ENCODE measurements around the gene KIF26B.

The KIF26B gene

DNA sequence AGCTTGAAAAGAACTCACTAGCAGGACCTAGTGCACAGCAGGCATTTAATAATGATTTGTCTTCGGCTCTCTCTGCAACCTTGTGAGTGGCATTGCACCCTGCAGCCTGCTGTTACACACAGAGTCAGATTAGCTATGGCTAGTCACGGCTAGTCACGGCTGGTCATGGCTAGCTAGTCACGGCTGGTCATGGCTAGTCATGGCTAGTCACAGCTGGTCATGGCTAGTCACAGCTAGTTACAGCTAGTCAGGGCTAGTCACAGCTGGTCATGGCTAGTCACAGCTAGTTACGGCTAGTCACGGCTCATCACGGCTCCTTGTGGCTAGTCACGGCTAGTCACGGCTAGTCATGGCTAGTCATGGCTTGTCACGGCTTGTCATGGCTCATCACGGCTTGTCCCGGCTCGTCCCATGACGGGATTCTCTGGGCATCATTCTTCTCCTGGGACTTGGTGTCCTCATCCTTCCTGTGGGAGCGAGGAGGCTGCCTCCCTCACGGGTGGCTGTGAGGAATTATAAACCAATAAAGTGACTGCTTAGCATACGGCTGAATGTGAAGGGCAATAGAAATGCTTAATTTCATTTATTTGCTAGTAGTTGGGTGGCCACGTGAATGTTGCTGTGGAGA lies 12.5 kb upstream of the KIF26B start:
- Histone ChIP-seq H3K9me3 (ENCODE audit: low read length) (no peaks in the 10 kb centered on the region), H3K4me1 (ENCODE audit: insufficient read depth, low read length) (no peaks in the 10 kb centered on the region), H3K4me3 (ENCODE audit: low read depth in 1 of 2, low read length in 2 of 2) (no peak overlapping the region), H3K9ac (ENCODE audit: low read length) (no peak overlapping the region), H3K27ac (ENCODE audit: low read depth, low read length) (no peak overlapping the region), H3K36me3 (ENCODE audit: insufficient read depth, low read length) (no peaks in the 10 kb centered on the region), H3K27me3 (ENCODE audit: control insufficient read depth in 1 of 2, insufficient read depth in 2 of 2, low read length in 2 of 2) (peaks cover 0 to 4% of the 10 kb centered on the region in 2 donors)

DNA sequence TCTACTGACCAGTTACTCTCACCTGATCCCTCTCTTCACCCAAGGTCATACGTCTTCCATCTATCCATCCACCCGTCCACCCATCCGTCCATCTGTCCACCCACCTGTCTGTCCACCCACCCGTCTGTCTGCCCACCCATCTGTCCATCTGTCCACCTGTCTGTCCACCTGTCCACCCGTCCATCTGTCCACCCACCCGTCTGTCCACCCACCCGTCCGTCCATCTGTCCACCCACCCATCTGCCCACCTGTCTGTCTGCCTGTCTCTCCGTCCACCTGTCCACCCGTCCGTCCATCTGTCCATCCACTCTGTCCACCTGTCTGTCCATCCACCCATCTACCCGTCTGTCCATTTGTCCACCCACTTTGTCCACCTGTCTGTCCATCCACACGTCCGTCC lies 11.8 kb upstream of the KIF26B start:
- Histone ChIP-seq H3K4me3 (ENCODE audit: low read depth in 1 of 2, low read length in 2 of 2) (no peak overlapping the region), H3K27me3 (ENCODE audit: control insufficient read depth in 1 of 2, insufficient read depth in 2 of 2, low read length in 2 of 2) (peaks cover 0 to 4% of the 10 kb centered on the region in 2 donors), H3K9ac (ENCODE audit: low read length) (no peak overlapping the region), H3K9me3 (ENCODE audit: low read length) (no peaks in the 10 kb centered on the region), H3K36me3 (ENCODE audit: insufficient read depth, low read length) (no peaks in the 10 kb centered on the region), H3K4me1 (ENCODE audit: insufficient read depth, low read length) (no peaks in the 10 kb centered on the region), H3K27ac (ENCODE audit: low read depth, low read length) (no peak overlapping the region)

DNA sequence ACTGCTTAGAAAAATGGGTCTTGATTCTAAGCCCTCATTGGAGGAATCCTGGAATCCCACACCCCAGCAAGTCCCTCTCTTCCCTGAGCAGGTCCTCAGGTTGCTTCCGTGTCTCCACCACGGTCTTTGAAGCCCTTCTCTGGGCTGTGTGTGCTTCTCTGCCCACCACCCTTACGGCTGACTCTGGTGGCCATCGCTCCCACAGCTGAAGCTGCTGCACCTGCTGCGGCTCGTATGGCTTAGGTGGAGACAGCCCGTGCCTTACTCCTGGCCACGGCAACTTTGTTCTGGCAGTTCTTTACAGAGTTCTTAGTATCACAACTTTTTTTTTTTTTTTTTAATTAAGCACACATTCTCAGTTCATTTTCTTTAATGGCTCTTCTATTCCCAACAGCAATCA lies 10.9 kb upstream of the KIF26B start:
- H3K27ac ChIP-seq (ENCODE audit: low read depth, low read length), result no peak overlapping the region
- H3K9me3 ChIP-seq (ENCODE audit: low read length), result no peaks in the 10 kb centered on the region
- H3K9ac ChIP-seq (ENCODE audit: low read length), result no peak overlapping the region
- H3K4me1 ChIP-seq (ENCODE audit: insufficient read depth, low read length), result no peaks in the 10 kb centered on the region
- H3K36me3 ChIP-seq (ENCODE audit: insufficient read depth, low read length), result no peaks in the 10 kb centered on the region
- peaks cover 0 to 9% of the 10 kb centered on the region in 2 donors for H3K27me3 ChIP-seq (ENCODE audit: control insufficient read depth in 1 of 2, insufficient read depth in 2 of 2, low read length in 2 of 2)
- no peak overlapping the region for H3K4me3 ChIP-seq (ENCODE audit: low read depth in 1 of 2, low read length in 2 of 2)

DNA sequence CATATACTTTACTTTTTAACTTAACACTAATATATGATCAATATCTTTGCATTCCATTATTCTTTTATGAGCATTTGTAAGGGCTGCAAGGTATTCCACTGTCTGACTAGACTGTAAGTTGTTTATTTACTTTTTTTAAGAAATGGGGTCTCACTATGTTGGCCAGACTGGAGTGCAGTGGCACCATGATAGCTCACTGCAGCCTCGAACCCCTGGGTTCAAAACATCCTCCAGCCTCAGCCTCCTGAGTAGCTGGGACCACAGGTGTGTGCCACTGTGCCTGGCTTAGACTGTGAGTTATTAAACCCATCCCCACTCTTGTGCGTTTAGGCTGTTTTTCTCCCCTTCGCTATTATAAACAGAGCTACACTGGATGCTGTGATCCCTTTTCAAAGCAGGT lies 6.7 kb upstream of the KIF26B start:
- Histone ChIP-seq H3K9me3 (ENCODE audit: low read length) (no peaks in the 10 kb centered on the region), H3K4me3 (ENCODE audit: low read depth in 1 of 2, low read length in 2 of 2) (no peak overlapping the region), H3K36me3 (ENCODE audit: insufficient read depth, low read length) (no peaks in the 10 kb centered on the region), H3K27me3 (ENCODE audit: control insufficient read depth in 1 of 2, insufficient read depth in 2 of 2, low read length in 2 of 2) (peaks cover 0 to 15% of the 10 kb centered on the region in 2 donors), H3K9ac (ENCODE audit: low read length) (no peak overlapping the region), H3K4me1 (ENCODE audit: insufficient read depth, low read length) (no peaks in the 10 kb centered on the region), H3K27ac (ENCODE audit: low read depth, low read length) (no peak overlapping the region)

DNA sequence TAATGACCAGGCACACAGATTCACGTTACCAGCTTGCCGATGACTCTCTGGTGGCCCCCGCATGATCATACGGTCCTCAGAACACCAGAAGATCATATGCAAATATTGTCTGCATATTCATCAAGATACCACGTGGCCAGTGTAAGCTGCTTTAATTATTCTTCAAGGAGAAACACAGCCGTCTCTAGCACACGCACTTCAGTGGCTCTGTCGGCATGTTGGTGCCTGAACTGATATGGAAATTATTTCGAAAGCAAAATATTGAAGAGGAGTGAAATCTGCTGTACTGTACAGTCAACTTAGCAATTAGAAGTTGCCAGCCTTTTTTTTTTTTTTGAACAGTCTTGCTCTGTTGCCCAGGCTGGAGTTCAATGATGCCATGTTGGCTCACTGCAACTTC lies 5.9 kb upstream of the KIF26B start:
- peaks cover 0 to 19% of the 10 kb centered on the region in 2 donors for H3K27me3 ChIP-seq (ENCODE audit: control insufficient read depth in 1 of 2, insufficient read depth in 2 of 2, low read length in 2 of 2)
- no peaks in the 10 kb centered on the region for H3K9me3 ChIP-seq (ENCODE audit: low read length)
- no peaks in the 10 kb centered on the region for H3K36me3 ChIP-seq (ENCODE audit: insufficient read depth, low read length)
- H3K27ac ChIP-seq (ENCODE audit: low read depth, low read length), result no peak overlapping the region
- no peak overlapping the region for H3K4me3 ChIP-seq (ENCODE audit: low read depth in 1 of 2, low read length in 2 of 2)
- H3K4me1 ChIP-seq (ENCODE audit: insufficient read depth, low read length), result peaks cover 5% of the 10 kb centered on the region
- H3K9ac ChIP-seq (ENCODE audit: low read length), result no peak overlapping the region

DNA sequence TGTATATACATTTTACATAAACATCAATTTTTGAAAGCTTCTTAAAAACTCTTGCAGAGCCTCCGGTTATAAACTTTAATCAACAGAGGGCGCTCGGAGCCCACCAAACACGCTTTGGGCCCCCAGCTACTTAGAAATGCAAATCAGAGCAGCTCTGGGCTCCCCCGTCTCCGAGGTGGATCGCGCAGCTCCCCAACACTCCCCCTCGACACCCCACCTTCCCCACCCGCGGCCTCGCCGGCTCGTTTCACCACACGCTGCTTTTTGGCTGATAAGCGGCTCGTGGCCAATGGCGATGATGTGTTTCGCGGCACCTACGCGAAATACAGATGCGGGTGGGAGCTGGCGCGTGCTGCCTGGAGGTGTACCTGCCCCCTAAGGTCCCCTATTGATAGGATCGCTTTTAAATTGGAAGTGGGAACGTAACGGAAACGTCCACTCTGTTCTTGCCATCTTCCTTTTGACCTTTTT lies 1.7 kb upstream of the KIF26B start:
- Histone ChIP-seq H3K4me3 (ENCODE audit: low read depth in 1 of 2, low read length in 2 of 2) (peak overlapping the region; percentile 22 to 58), H3K4me1 (ENCODE audit: insufficient read depth, low read length) (peaks cover 9% of the 10 kb centered on the region), H3K36me3 (ENCODE audit: insufficient read depth, low read length) (no peaks in the 10 kb centered on the region), H3K27me3 (ENCODE audit: control insufficient read depth in 1 of 2, insufficient read depth in 2 of 2, low read length in 2 of 2) (peaks cover 6 to 60% of the 10 kb centered on the region in 2 donors), H3K9me3 (ENCODE audit: low read length) (no peaks in the 10 kb centered on the region), H3K9ac (ENCODE audit: low read length) (no peak overlapping the region), H3K27ac (ENCODE audit: low read depth, low read length) (no peak overlapping the region)

DNA sequence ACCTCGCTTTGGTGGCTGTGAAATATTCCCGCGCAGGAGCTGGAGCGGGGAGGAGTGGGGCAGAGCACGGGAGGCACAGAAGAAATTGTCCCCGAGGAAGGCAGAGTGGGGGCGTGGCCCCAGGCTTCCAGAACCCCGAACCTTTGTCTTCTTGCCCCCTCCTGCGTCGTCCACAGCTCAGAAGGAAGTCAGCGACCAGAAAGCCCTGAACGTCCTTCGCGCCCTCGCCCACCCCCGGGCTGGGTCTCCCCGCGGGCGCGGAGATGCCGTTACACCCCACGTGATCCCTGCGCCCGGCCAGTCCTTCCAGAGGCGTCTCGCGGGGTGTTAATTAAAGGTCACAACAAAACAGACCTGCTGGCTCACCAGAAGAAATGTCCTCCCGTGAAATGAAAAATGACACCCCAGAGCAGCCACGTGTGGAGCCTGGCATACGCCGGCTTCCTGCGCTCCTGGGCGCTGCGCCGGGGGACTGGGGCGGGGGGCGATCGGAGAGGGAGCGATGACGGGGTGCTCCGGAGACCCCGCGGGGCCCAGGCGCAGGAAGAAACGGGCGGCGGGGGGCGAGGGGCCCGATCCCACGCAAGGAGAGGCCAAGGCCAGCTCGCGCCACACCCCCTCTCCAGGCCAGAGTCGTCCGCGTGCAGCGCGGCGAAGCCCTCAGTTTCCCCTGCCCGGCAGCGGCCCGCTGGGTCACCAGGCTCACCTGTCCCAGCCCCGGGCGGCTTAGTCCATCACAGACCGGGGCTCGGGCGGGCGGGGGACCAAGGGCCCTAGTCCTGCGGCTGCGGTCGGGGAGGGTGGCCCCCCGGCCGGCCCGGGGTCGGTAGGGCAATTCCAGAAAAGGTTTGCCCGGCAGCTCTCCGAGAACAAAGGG lies 995 bp upstream of the KIF26B start:
- Histone ChIP-seq H3K4me3 (ENCODE audit: low read depth in 1 of 2, low read length in 2 of 2) (peak overlapping the region; percentile 42 to 58), H3K27me3 (ENCODE audit: control insufficient read depth in 1 of 2, insufficient read depth in 2 of 2, low read length in 2 of 2) (peaks cover 6 to 56% of the 10 kb centered on the region in 2 donors), H3K4me1 (ENCODE audit: insufficient read depth, low read length) (peaks cover 9% of the 10 kb centered on the region), H3K9me3 (ENCODE audit: low read length) (no peaks in the 10 kb centered on the region), H3K27ac (ENCODE audit: low read depth, low read length) (no peak overlapping the region), H3K9ac (ENCODE audit: low read length) (no peak overlapping the region), H3K36me3 (ENCODE audit: insufficient read depth, low read length) (no peaks in the 10 kb centered on the region)

DNA sequence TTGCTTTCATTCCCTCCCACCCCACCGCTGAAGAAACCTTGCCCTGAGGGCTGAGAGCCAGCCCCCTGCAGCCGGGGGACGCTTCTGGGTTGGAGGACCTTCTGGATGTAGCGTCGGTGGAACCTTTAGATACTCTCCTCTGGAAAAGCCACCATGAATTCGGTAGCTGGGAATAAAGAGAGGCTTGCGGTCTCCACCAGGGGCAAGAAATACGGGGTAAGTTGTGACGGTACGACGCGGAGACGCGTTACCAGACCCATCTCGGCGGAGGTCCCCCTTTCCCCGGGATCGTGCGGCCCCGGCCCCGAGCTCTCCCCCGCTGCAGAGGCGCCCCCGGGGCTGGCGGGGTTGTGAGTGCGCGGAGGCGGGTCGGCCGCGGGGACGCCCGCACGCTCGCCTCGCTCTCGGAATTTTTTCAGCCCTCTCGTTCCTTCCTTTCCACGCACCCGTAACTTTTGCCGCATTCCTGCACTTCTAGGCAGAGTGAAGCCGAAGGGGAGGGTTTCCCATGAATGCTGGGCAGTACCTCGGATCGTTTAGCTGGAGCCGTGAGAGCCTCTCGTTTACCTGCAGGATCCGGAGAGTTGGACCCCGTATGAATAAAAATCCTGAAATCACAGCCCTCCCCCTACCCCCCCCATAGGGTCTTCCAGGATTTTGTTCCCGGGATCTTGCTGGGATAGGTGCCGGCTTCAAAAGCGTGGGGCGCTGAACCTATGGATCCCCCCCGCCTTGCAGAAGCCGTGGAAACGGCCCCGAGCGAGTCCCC lies 671 bp downstream of the KIF26B start:
- Histone ChIP-seq H3K9ac (ENCODE audit: low read length) (no peak overlapping the region), H3K27me3 (ENCODE audit: control insufficient read depth in 1 of 2, insufficient read depth in 2 of 2, low read length in 2 of 2) (peaks cover 6 to 53% of the 10 kb centered on the region in 2 donors), H3K4me1 (ENCODE audit: insufficient read depth, low read length) (peaks cover 9% of the 10 kb centered on the region), H3K27ac (ENCODE audit: low read depth, low read length) (no peak overlapping the region), H3K4me3 (ENCODE audit: low read depth in 1 of 2, low read length in 2 of 2) (peak overlapping the region; percentile 51 to 58), H3K36me3 (ENCODE audit: insufficient read depth, low read length) (no peaks in the 10 kb centered on the region), H3K9me3 (ENCODE audit: low read length) (no peaks in the 10 kb centered on the region)

DNA sequence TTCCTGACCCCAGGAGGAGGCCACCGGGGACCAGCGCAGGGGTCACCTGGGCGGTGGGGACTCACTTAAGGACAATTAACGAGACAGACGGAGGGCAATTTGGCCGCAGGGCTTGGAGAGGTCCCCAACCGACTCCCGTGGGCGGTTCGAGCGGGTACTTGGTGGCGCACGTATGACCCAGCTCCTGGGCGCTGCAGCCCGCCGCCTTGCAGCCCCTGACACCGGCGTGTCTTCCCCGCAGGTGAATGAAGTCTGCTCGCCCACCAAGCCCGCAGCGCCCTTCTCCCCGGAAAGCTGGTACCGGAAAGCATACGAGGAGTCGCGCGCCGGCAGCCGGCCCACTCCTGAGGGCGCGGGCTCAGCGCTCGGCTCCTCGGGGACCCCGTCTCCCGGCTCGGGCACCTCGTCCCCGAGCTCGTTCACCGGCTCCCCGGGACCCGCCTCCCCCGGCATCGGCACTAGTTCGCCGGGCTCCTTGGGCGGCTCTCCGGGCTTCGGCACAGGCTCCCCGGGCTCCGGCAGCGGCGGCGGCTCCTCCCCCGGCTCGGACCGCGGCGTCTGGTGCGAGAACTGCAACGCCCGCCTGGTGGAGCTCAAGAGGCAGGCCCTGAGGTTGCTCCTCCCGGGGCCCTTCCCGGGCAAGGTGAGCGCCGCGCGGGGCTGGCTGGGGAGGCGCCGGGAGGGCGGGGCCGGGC lies 1.4 kb downstream of the KIF26B start:
- Histone ChIP-seq H3K36me3 (ENCODE audit: insufficient read depth, low read length) (no peaks in the 10 kb centered on the region), H3K4me1 (ENCODE audit: insufficient read depth, low read length) (peaks cover 9% of the 10 kb centered on the region), H3K27ac (ENCODE audit: low read depth, low read length) (no peak overlapping the region), H3K4me3 (ENCODE audit: low read depth in 1 of 2, low read length in 2 of 2) (peak overlapping the region; percentile 51 to 58), H3K9me3 (ENCODE audit: low read length) (no peaks in the 10 kb centered on the region), H3K27me3 (ENCODE audit: control insufficient read depth in 1 of 2, insufficient read depth in 2 of 2, low read length in 2 of 2) (peaks cover 6 to 50% of the 10 kb centered on the region in 2 donors), H3K9ac (ENCODE audit: low read length) (no peak overlapping the region)

DNA sequence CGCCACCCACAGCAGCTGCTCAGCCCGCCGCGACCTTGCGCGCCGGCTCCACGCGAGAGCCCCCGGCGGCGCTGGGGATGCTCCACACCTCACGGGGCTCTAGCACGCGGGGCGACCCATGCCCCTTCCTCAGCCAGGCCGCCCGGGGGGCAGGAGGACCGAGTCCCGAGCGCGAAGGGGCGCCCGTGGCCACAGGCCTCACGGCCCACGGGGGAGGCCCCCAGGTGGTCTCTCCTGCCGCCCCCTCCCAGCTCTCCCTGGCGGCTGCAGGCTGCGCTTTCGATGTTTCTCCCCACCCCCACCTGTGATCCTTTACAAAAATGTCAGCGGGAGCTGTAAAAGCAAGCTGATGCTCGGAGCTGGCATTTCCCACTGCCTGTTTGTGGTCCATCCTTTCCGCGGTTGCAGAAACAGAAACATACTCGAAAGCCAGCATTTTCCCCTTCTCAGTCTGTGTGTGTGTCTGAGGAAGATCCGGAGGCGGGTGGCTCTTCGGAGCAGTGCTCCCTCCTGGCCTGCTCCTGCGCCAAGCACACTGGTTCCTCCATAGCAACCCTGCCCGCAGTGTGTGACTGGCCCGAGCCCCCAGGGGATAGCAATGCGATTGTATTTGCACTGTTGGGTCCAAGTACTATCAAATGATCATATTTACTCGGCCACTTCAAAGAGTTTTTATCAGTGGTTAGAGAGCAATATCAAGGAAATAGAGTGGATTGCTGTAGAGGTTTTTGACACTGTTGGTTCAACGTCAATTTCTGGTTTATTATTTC lies 2.1 kb downstream of the KIF26B start:
- Histone ChIP-seq H3K27ac (ENCODE audit: low read depth, low read length) (no peak overlapping the region), H3K9ac (ENCODE audit: low read length) (no peak overlapping the region)

More for the DNA sequence above, 2.1 kb downstream of the KIF26B start:
- H3K9me3 ChIP-seq (ENCODE audit: low read length), result no peaks in the 10 kb centered on the region
- peak overlapping the region; percentile 44 to 51 for H3K4me3 ChIP-seq (ENCODE audit: low read depth in 1 of 2, low read length in 2 of 2)
- H3K36me3 ChIP-seq (ENCODE audit: insufficient read depth, low read length), result no peaks in the 10 kb centered on the region
- peaks cover 6 to 50% of the 10 kb centered on the region in 2 donors for H3K27me3 ChIP-seq (ENCODE audit: control insufficient read depth in 1 of 2, insufficient read depth in 2 of 2, low read length in 2 of 2)
- H3K4me1 ChIP-seq (ENCODE audit: insufficient read depth, low read length), result peaks cover 9% of the 10 kb centered on the region

Measured in muscle layer of colon (tissue), 2 donors.